Measurements from ENCODE around the gene DCUN1D3. TPM values are rescaled to one million over a fixed set of nuclear protein-coding genes. Genes with fewer than 3 reads are reported as not detected.

Gene DCUN1D3
- total RNA-seq, 1 experiment from 2014 or later, result 16.4 TPM

DNA sequence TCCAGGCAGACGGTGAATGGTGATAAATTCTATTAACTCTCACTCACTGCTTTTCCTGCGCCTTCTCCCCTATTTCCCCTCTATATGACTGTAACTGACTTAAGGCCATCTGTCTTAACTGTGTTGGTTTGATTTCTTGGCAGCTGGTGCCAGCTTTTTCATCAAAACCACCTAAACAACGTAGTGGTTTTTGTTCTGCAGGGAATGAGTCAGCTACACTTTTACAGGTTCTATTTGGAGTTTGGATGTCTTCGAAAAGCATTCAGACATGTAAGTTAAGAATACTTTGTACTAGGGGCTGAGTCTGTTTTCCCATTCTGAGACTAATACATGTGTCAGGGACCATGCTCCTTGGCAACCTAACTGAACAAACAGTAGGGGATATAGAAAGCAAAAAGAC is 85.4 kb downstream of the DCUN1D3 start:
- intact Hi-C loops (cut with micrococcal nuclease), result no loop called here
- Histone ChIP-seq H3K4me1 (ENCODE audit: control insufficient read depth in 1 of 2, insufficient read depth in 2 of 2, low read length in 2 of 2) (no peaks in the 10 kb centered on the region), H4K20me1 (ENCODE audit: insufficient read depth) (no peaks in the 10 kb centered on the region), H3K4me2 (ENCODE audit: low read length) (no peak overlapping the region), H2AFZ (ENCODE audit: low read depth, low read length, poor library complexity, severe bottlenecking) (no peak overlapping the region), H3K79me2 (ENCODE audit: insufficient read depth, low read length) (no peaks in the 10 kb centered on the region), H3K27ac (ENCODE audit: low read depth, low read length) (no peak overlapping the region), H3K4me3 (replicated peaks in 1 of 2; ENCODE audit: low read depth in 1 of 2, low read length in 2 of 2) (no peak overlapping the region), H3K9me3 (ENCODE audit: control insufficient read depth in 1 of 2, insufficient read depth in 1 of 2, low read depth in 1 of 2, low read length in 2 of 2) (no peaks in the 10 kb centered on the region), H3K9ac (ENCODE audit: low read length) (no peak overlapping the region), H3K27me3 (ENCODE audit: insufficient read depth, low read length) (no peaks in the 10 kb centered on the region), H3K36me3 (ENCODE audit: control insufficient read depth in 1 of 2, insufficient read depth in 2 of 2, low read length in 2 of 2) (peaks cover 2 to 7% of the 10 kb centered on the region in 2 experiments; a peak in 2 of 4 replicates), H3K9me2 (ENCODE audit: insufficient read depth) (no peaks in the 10 kb centered on the region)
- no peak for ATAC-seq
- POLR2A ChIA-PET, result no interaction called here
- CTCF ChIA-PET, result no interaction called here
- DNase-seq (ENCODE audit: low read depth, low spot score), result no peak
- BruUV-seq (replicated peaks), result no TSS peak
- TF ChIP-seq RAD21 (IDR thresholded peaks at IDR 0.05; ENCODE audit: low read depth), result no peak
- TF ChIP-seq CTCF (IDR thresholded peaks at IDR 0.05 in 2 of 3, conservative IDR thresholded peaks at IDR 0.05 in 1 of 3; ENCODE audit: borderline replicate concordance in 1 of 3, insufficient read depth in 1 of 3, low read depth in 2 of 3, low read length in 2 of 3), result no peak
- TF ChIP-seq SIN3A (IDR thresholded peaks at IDR 0.05; ENCODE audit: low read depth), result no peak
- no peak for TF ChIP-seq EZH2 (IDR thresholded peaks at IDR 0.05)
- TF ChIP-seq ZBTB33 (IDR thresholded peaks at IDR 0.05; ENCODE audit: extremely low read depth, insufficient replicate concordance, low read length), result no peak
- TF ChIP-seq CEBPB (IDR thresholded peaks at IDR 0.05; ENCODE audit: low read depth), result no peak
- TF ChIP-seq JUND (IDR thresholded peaks at IDR 0.05), result no peak
- TF ChIP-seq SRF (IDR thresholded peaks at IDR 0.05; ENCODE audit: low read depth), result no peak
- RAD21 ChIA-PET (ENCODE audit: low non-redundant PET in 1 of 2, low total read pairs in 2 of 2, uncharacterized antibody in 2 of 2, unreplicated experiment in 2 of 2), result no interaction called here
